Gastroesophageal sphincter (tissue), 4 donors: ENCODE measurements around the gene SLC49A3. TPM values are rescaled to one million over a fixed set of nuclear protein-coding genes. Genes with fewer than 3 reads are reported as not detected.
"Not testable (repeated sequence)": the region's sequence is repeated elsewhere in the genome, so short reads cannot be mapped to it uniquely, and the experiment has no call there.

Source experiments
- ATAC-seq: fragments of 150-250 bp; one replicate; pipeline ENCODE4 v1.9.1; 2016; ENCODE audit warnings: mild to moderate bottlenecking, moderate library complexity
- H3K27ac ChIP-seq, 4 donors: fragments of 200-600 bp; sonication (generic) in 3 of 4; 1 replicate in 3 of 4; 2 replicates in 1 of 4; pipeline ENCODE4 v1.5.1; 2016 to 2019
- H3K27me3 ChIP-seq: fragments of 200-600 bp; sonication (generic); one replicate; pipeline ENCODE4 v1.5.1; 2019
- H3K36me3 ChIP-seq, 2 donors: fragments of 200-600 bp; sonication (generic); one replicate each; pipeline ENCODE4 v1.5.1; 2019; ENCODE audit warnings: control low read depth in 1 of 2
- H3K4me1 ChIP-seq, 3 donors: fragments of 200-600 bp; sonication (generic); 1 replicate in 2 of 3; 2 replicates in 1 of 3; pipeline ENCODE4 v1.5.1; 2016 to 2019; ENCODE audit warnings: control low read depth in 2 of 3
- H3K4me3 ChIP-seq, 2 donors: fragments of 200-600 bp; sonication (generic); one replicate each; pipeline ENCODE4 v1.5.1; 2019; ENCODE audit warnings: mild to moderate bottlenecking in 1 of 2, moderate library complexity in 1 of 2
- H3K9me3 ChIP-seq, 3 donors: fragments of 200-600 bp; sonication (generic); one replicate each; pipeline ENCODE4 v1.5.1; 2017 to 2019; ENCODE audit warnings: control low read depth in 2 of 3
- EP300 ChIP-seq: sonication (generic); formaldehyde crosslinking; IDR thresholded peaks from one replicate; pipeline ENCODE4 v1.6.1; 2017; ENCODE audit warnings: antibody characterized with exemption, mild to moderate bottlenecking
- POLR2A ChIP-seq, 2 donors: fragments of 450-650 bp; IDR thresholded peaks; one replicate each; pipeline ENCODE4 v1.6.1; 2017; ENCODE audit warnings: antibody characterized with exemption in 2 of 2, mild to moderate bottlenecking in 2 of 2, moderate library complexity in 1 of 2
- POLR2AphosphoS5 ChIP-seq: sonication (generic); formaldehyde crosslinking; IDR thresholded peaks from one replicate; pipeline ENCODE4 v1.6.1; 2017; ENCODE audit warnings: antibody characterized with exemption
- WGBS, 2 donors: methylation state at CpG; one replicate each; pipeline ENCODE4 v1.1.5; 2018; ENCODE audit warnings: low coverage in 1 of 2; 5-methylcytosine and 5-hydroxymethylcytosine counted together
- total RNA-seq, 4 donors: library from RNA; depleted of rRNA; stranded (reverse); fragments of >200 nt; gene quantifications; one replicate each; pipeline ENCODE4 v1.1.0, GENCODE V29; 2016
- TF ChIP-seq, protein P1 (sequence below), 4 experiments: fragments of 200-600 bp in 2 of 4; fragments of 450-650 bp in 2 of 4; sonication (generic) in 1 of 4; IDR thresholded peaks; one replicate each; pipeline ENCODE4 v1.5.1; 2017 to 2019; ENCODE audit warnings: antibody characterized with exemption in 4 of 4, mild to moderate bottlenecking in 2 of 4, moderate library complexity in 2 of 4

The SLC49A3 gene
- total RNA-seq, 4 donors from 2014 or later = 5.2 to 8.7 (median 7.8) TPM

DNA sequence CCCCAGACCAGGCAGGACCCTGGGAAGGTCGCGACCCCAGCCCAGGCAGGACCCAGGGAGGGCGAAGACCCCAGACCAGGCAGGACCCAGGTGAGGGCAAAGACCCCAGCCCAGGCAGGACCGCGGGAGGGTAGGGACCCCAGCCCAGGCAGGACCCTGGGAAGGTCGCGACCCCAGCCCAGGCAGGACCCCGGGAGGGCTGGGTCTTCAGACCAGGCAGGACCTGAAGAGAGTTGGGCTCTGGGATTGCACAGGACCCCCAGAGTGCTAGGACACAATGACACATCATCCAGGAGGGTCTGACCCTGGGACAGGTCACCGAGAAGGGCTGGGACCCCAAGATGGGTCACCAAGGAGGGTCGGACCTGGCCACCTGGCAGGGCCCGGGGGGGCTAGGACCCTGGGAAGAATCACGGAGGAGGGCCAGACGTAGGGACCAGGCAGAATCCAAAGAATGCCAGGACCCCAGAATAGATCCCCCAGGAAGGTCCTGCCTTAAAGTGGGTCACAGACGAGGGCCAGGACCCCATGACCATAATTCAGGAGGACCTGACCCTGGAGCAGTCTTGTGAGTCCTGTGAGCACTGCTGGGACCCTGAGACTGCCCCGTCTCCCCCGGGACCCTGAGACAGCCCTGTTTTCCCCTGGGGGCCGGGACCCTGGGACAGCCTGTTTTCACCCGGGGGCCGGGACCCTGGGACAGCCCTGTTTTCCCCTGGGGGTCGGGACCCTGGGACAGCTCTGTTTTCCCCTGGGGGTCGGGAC lies 18.1 kb upstream of the SLC49A3 start:
- H3K4me3 ChIP-seq = peak overlapping the region; percentile 96 to 99
- H3K36me3 ChIP-seq = peaks cover 0 to 4% of the 10 kb centered on the region in 2 donors
- peak overlapping the region in 1 of 4 donors; percentile 93 for H3K27ac ChIP-seq
- no peaks in the 10 kb centered on the region for H3K9me3 ChIP-seq
- no peaks in the 10 kb centered on the region for H3K27me3 ChIP-seq
- no peak for TF ChIP-seq POLR2AphosphoS5
- TF ChIP-seq POLR2A (IDR thresholded peaks at IDR 0.05) = no peak
- no peak for TF ChIP-seq EP300
- TF ChIP-seq, protein P1, sequence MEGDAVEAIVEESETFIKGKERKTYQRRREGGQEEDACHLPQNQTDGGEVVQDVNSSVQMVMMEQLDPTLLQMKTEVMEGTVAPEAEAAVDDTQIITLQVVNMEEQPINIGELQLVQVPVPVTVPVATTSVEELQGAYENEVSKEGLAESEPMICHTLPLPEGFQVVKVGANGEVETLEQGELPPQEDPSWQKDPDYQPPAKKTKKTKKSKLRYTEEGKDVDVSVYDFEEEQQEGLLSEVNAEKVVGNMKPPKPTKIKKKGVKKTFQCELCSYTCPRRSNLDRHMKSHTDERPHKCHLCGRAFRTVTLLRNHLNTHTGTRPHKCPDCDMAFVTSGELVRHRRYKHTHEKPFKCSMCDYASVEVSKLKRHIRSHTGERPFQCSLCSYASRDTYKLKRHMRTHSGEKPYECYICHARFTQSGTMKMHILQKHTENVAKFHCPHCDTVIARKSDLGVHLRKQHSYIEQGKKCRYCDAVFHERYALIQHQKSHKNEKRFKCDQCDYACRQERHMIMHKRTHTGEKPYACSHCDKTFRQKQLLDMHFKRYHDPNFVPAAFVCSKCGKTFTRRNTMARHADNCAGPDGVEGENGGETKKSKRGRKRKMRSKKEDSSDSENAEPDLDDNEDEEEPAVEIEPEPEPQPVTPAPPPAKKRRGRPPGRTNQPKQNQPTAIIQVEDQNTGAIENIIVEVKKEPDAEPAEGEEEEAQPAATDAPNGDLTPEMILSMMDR (IDR thresholded peaks at IDR 0.05) = no peak
- no peak for ATAC-seq
- peaks cover 9 to 51% (median 15%) of the 10 kb centered on the region in 3 donors for H3K4me1 ChIP-seq
- WGBS, 2 donors = 38% methylated on average over 3 of the region's 21 CpGs; no CpG with 5 or more reads in 1 of the 2 donors

DNA sequence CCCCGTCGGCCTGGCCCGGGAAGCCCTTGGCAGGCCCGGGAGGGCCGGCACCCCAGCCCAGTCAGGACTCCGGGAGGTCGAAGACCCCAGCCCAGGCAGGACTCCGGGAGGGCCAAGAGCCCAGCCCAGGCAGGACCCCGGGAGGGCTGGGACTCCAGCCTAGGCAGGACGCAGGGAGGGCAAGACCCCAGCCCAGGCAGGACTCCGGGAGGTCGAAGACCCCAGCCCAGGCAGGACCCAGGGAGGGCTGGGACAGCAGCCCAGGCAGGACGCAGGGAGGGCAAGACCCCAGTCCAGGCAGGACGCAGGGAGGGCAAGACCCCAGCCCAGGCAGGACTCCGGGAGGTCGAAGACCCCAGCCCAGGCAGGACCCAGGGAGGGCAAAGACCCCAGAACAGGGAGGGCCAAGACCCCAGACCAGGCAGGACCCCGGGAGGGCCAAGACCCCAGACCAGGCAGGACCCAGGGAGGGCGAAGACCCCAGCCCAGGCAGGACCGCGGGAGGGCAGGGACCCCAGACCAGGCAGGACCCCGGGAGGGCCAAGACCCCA lies 17.2 kb upstream of the SLC49A3 start:
- not testable (repeated sequence) for H3K9me3 ChIP-seq, H3K36me3 ChIP-seq, H3K27me3 ChIP-seq, ATAC-seq
- peaks cover 9 to 51% (median 15%) of the 10 kb centered on the region in 3 donors for H3K4me1 ChIP-seq
- peak overlapping the region; percentile 49 to 93 (median 80) for H3K27ac ChIP-seq
- 5% methylated on average over 4 of the region's 21 CpGs; no CpG with 5 or more reads in 1 of the 2 donors for WGBS, 2 donors
- peak overlapping the region; percentile 96 to 99 for H3K4me3 ChIP-seq

DNA sequence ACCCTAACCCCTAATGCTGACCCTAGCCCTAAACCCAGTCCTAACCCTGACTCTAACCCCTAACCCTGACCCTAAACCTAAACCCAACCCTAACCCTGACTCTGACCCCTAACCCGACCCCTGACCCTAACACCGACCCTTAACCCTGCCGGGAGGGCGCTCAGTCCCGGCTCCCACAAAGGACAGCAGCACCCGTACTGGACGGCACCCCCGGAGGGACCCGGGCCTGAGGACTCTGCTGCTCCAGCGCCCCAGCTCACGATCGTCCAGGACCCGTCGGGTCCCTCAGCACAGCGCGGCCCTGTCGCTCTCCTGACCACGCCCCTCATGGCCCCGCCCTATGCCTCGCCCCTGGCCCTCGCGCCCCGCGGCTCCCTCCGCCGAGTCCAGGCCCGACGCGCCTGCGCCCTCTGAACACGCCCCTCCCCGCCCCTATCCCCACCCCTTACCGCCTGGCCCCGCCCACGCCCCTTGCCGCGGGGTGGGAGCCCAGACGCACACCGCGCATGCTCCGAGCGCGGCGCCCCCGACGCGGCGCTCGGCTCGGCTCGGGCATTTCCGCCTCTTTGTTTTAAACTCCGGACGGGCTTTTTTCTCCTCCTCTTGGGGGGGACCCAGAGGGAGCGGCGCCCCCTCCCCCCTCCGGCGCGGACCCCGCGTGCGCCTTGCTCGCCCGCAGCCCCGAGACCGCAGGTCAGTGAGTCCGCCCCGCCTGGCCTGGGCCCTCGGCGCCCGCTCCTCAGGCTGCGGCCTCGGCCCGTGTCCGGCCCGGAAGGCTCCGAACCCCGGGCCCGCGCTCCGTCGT lies 16.5 kb upstream of the SLC49A3 start, which contains the start of gene PCGF3:
TSS of gene PCGF3 (plus strand) at position 555 of the 805 bp plus-strand sequence. CDS start 27,849 bp downstream, outside the sequence.
- peak; percentile 98 for ATAC-seq
- peaks cover 9 to 51% (median 15%) of the 10 kb centered on the region in 3 donors for H3K4me1 ChIP-seq
- H3K27me3 ChIP-seq = no peaks in the 10 kb centered on the region
- H3K36me3 ChIP-seq = peaks cover 0 to 4% of the 10 kb centered on the region in 2 donors
- peak within 1 kb of the TSS; percentile 96 to 99 for H3K4me3 ChIP-seq
- H3K9me3 ChIP-seq = no peaks in the 10 kb centered on the region
- 7 to 10% methylated on average over 2 to 3 of the region's 82 CpGs for WGBS, 2 donors
- peak; percentile 54 for TF ChIP-seq POLR2AphosphoS5
- peak; percentile 34 to 76 for TF ChIP-seq POLR2A (IDR thresholded peaks at IDR 0.05)
- no peak for TF ChIP-seq EP300
- TF ChIP-seq, protein P1 (IDR thresholded peaks at IDR 0.05) = peak in 1 of 4 experiments; percentile 8
- H3K27ac ChIP-seq = peak within 1 kb of the TSS; percentile 49 to 93 (median 80)

DNA sequence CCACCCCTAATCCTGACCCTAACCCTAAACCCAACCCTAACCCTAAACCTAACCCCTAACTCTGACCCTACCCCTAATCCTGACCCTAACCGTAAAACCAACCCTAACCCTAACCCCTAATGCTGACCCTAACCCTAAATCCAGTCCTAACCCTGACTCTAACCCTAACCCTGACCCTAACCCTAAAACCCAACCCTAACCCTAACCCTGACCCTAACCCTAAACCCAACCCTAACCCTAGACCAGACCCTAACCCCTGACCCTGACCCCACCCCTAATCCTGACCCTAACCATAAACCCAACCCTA lies 16.0 kb upstream of the SLC49A3 start:
- Histone ChIP-seq H3K27ac (peak overlapping the region in 3 of 4 donors; percentile 65 to 93 (median 84)), H3K9me3 (no peaks in the 10 kb centered on the region), H3K4me1 (peaks cover 9 to 47% (median 15%) of the 10 kb centered on the region in 3 donors), H3K27me3 (no peaks in the 10 kb centered on the region), H3K36me3 (no peaks in the 10 kb centered on the region), H3K4me3 (peak overlapping the region; percentile 96 to 99)
- ATAC-seq = no peak
- 69 to 100% methylated on average over 1 of the region's 1 CpG for WGBS, 2 donors
- TF ChIP-seq, protein P1 (IDR thresholded peaks at IDR 0.05) = no peak
- no peak for TF ChIP-seq POLR2A (IDR thresholded peaks at IDR 0.05)
- TF ChIP-seq POLR2AphosphoS5 = no peak
- no peak for TF ChIP-seq EP300

DNA sequence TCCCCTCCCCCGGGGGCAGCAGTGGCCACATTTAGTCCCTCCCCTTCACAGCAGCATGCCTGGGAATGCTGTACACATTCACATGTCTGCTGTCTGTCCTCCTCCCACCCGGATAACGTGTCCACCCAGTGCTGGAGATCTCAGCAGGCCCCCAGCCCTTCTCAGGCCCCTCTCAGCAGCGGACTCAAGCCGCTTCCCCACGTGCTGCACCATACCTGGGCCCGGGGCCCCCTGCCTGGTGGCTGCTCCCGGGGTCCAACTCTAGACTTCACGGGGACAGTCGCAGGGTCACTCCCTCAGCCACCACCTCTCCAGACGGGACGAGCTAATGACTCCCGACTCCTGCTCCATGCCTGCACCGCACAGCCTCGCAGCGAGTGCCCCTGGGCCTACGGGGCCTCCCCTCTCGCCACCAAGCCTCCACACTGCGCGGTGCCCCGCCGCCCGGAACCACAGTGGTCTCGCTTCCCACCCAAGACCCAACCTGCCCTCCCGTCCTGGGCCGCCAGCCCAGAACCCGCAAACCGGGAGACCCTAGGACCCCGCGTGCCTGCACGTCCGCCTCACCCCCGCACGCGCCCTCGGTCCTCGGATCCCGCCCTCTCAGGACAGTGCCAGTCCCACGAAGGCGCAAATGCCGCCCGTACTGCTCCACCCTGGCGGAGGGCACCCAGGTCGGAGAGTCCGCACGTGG lies 15.4 kb upstream of the SLC49A3 start:
- no peak overlapping the region for H3K27ac ChIP-seq
- no peak for ATAC-seq
- H3K27me3 ChIP-seq = no peaks in the 10 kb centered on the region
- WGBS, 2 donors = 88 to 95% methylated on average over 17 to 28 of the region's 46 CpGs
- H3K4me1 ChIP-seq = peaks cover 9 to 42% (median 15%) of the 10 kb centered on the region in 3 donors
- TF ChIP-seq POLR2AphosphoS5 (no peak), EP300 (no peak), POLR2A (IDR thresholded peaks at IDR 0.05) (no peak)
- TF ChIP-seq, protein P1 (IDR thresholded peaks at IDR 0.05) = no peak
- H3K36me3 ChIP-seq = no peaks in the 10 kb centered on the region
- no peak overlapping the region for H3K4me3 ChIP-seq
- H3K9me3 ChIP-seq = no peaks in the 10 kb centered on the region
